C4-2B (cell line): ENCODE results near the gene CDC42EP1.
"Not testable (repeated sequence)": the region's sequence is repeated elsewhere in the genome, so short reads cannot be mapped to it uniquely, and the experiment has no call there.

ENCODE experiments used
- CTCF ChIP-seq: fragments of 450-650 bp; conservative IDR thresholded peaks from 2 replicates; pipeline ENCODE4 v1.5.1; 2017; ENCODE audit warnings: mild to moderate bottlenecking
- ZFX ChIP-seq: fragments of 450-650 bp; IDR thresholded peaks from 2 replicates; pipeline ENCODE4 v1.6.1; 2017

GRCh38 chr22:37539790-37540189 lies 20.5 kb upstream of the CDC42EP1 start:
- TF ChIP-seq CTCF, ZFX: not testable (repeated sequence)
